GM18868 (cell line): ENCODE data around the gene IFNA5.

Source experiments
- ATAC-seq: cut with Tn5 transposase; IDR thresholded peaks from one replicate; pipeline ENCODE4 v1.9.1; 2021; ENCODE audit warnings: mild to moderate bottlenecking, moderate library complexity; ENCODE audit not compliant: unreplicated experiment

The IFNA5 gene

DNA sequence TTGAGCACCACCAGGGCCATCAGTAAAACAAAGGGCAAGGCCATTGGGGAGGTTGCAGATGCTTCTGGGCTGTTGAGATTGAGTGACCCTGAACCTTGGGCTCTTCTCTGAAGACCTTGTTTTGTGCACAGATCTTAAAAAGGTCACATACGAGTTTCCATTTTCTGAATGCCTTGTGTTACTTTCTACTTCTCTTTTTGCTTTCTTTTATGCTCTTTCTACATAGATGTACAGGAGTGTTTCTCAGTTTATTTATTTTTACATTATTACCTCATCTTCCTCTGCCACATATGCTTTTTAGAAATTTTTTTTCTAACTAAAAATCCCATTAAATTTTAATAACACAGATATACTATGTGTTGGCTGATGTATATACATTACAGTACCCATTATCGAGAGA, at the start of gene IFNA5:
Gene IFNA5 (minus strand): TSS at position 101 of the 400 bp plus-strand sequence. CDS start 57 bp downstream, at position 44.
- ATAC-seq, result no peak

DNA sequence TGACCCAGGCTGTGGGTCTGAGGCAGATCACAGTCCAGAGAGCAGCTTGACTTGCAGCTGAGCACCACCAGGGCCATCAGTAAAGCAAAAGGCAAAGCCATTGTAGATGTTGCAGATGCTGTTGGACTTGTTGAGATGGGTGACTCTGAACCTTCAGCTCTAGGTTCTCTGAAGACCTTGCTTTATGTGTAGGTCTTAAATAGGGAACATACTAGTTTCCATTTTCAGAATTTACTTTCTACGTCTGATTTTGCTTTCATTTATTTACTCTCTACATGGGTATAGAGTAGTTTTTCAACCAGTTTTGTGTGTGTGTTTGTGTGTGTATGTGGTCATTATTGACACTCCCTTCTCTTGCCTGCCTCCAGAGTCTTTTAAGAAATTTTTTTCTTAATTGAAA, 45.7 kb upstream of the IFNA5 start, which contains the start of gene IFNA6:
Gene IFNA6 (minus strand): TSS at position 101 of the 400 bp plus-strand sequence. CDS start 0 bp downstream, at position 101.
- peak; percentile 48 for ATAC-seq

DNA sequence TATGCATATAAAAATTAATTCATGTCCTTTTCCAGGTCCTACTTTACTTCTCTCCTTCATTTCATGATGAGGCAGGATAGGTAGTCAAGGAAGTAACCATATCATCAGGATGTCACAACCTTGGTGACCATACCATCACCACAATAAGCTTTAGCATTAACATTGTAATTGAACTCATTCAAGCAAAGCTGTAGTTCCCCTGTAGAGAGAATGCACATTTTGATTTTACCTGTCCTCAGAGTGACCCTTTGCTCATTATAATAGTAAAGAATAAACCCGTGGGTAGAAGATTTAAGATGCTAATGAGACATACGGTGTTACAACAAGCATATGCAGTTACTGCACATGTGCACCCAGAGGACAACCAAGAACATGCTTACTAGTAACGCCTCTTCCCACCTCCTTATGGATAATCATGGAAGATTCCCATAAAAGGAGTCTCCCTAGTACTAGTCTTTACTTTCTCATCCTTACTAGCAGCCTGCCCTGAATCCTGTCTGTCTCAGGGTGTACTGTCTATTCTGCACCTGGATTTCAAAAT, 43.4 kb upstream of the IFNA5 start:
- no peak for ATAC-seq

DNA sequence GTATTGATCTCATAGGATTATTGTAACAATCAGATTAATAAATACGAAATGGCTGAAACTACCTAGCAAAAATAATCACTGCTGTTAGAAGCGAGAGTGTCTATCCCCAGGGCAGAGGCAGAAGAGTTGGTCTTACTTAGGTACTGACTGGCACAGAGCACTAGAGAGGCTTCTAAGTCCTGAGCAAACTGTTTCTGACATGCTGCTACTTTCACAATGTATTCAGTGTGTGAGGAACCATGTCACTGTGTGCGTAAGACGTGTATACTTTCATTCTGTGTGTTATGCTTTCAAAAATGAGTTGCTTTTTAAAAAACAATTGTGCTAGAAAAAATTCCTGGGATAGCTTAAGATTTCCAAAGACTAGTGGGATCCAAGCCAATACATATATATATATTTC, 35.6 kb upstream of the IFNA5 start:
- peak; percentile 73 for ATAC-seq

DNA sequence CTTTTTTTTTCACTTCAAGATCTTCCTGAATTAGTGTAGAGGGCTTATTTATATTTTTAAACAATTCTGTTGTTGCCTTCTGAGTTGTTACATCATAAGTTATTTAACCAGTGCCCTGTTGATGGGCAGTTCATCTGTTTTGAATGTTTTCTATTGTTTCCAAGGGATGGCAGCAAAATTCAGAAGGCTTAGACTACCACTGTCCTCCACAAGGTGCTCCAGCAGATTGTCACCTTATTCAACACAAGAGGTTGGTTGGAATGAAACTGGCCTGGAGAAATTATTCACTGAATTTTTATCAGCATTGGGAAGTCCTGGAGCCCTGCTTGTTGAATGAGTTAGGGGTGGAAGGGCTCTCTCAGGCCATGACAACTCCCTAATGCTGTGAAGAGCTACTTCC, 31.3 kb upstream of the IFNA5 start:
- ATAC-seq, result peak; percentile 17

DNA sequence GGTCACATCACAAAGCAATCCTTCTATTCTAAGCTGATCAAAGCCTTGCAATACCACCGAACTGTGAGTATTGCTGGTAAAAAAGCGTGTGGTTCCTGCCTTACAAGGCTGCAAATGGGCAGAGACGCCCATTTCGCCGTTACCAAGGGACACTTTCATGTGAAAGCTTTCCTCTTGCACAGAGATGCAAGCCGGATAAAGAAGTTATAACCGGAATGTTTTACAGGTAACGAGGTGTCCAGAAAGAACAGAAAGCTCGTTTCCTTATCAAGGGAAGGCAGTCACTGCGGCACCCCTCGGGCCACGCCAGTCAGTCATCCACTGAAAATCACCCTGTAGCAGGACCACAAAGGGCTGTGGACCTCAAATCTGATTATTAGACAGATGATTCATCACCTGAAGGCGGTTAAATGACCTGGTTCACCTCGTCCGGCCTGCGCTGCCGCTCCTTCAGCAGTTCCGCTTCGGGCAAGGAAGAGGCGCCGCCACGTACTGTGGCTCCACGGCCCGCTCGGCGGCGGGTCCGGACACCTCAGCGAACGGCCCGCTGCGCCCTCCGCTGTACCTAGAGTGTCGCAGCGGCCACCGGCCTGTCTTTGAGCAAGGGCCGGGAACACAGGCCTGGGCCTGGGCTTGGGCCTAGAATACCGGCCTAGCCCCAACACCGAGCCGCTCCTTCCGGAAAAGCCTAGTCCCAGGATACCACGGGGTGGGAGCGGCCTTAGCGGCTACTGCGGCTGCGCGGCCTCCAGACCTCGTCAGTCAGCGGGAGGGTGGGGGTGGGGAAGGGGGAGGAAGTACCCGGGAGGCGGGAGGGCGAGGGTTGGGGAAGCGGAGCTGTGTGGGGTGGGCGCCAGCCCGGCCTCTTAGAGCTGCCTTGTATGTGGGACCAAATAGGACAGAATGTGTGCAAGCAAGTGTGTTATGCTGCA, 29.9 kb upstream of the IFNA5 start, which contains the start of gene KLHL9:
Gene KLHL9 (minus strand): TSS at position 704 of the 932 bp plus-strand sequence. CDS start 545 bp downstream, at position 159.
- peak; percentile 85 for ATAC-seq

DNA sequence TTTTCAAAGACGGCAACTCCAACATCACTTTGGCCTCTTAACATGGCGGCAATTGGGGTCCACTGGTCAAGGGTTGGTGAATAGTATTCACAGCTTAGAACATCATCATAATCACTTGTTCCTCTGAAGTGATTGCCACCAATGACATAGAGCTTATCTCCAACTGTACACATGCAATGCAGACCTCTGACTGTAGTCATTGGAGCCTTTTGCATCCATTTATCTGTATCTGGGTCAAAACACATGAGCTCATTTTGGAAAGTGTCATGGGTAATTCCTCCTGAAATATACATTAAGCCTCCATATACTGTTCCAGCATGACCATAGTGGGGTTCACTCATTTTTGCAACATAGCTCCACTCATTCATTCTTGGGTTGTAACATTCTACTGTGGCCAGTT, 28.1 kb upstream of the IFNA5 start:
- no peak for ATAC-seq

DNA sequence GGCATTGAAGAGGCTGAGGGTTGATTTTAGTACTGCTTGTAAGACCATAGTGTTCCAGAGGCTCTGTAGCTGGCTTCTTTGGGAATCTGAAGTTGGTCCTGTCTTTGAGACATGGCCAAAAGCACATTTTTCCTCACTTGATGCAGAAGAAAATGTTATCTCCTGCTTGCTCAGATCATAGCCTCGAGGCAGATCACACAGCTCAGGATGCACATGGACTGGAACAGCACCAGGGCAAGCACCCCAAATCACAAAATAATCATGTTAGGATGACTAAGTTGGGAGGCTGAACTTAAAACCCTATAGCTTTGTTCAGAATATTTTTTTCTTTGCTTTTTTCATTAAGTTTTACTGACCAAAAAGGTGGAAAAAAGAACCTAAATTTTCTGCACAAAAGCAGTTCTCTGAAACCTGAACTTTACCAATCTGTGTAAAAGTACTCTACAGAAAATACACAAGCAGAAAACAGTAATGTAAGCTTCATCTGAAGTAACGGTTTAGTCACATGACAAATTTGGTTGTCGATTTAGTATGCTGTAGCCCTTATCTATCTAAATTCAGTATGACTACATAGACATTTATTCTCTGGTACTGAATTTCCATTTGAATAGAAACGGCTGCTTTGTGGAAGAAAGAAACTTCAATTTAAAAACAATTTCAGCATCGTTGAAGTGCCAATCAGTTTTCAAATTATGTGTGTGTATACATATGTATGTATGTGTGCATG, 26.7 kb upstream of the IFNA5 start:
- no peak for ATAC-seq

DNA sequence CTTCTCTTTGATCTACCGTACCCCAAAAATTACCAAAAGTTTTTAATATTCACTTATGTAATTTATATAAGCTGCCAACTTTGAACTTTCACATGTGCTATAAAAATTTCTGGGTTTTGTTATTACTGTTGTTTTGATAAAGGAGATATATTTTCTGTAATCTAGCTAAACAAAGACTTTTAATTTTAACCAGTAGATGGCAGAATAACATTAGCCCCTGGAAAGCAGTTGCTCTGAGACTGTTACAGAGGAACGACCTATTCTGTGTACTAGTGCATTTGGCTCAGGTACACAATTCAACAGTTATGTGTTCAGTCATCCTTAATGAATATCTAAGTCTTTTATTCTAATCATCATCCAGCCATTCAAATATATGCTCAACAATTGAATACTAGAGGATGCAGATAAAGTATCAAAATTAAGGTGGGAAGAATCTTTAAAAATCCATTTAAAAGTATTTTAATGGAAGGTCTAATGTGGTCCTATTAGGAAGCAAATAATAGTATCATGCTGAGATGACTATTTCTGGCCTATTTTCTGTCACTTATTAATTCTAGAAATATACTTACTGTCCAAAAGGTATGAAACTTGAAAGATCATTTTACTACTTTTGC, 21.5 kb upstream of the IFNA5 start:
- peak; percentile 86 for ATAC-seq

DNA sequence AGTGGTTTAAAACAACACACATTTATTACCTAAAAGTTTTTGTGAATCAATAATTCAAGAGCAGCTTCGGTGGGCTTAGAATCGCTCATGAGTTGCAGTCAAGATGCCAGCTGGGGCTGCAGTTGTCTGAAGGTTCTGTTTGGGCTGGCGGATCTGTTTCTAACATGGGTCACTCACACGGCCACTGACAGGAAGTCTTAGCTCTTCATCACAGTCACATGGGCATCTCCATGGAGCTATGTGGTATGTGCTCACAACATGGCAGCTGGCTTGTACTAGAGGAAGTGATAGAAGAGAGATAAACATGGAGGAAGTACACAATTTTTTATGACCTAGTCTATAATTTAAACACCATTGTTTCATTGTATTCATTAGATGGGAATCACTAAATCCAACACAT, 18.9 kb upstream of the IFNA5 start:
- ATAC-seq, result no peak

DNA sequence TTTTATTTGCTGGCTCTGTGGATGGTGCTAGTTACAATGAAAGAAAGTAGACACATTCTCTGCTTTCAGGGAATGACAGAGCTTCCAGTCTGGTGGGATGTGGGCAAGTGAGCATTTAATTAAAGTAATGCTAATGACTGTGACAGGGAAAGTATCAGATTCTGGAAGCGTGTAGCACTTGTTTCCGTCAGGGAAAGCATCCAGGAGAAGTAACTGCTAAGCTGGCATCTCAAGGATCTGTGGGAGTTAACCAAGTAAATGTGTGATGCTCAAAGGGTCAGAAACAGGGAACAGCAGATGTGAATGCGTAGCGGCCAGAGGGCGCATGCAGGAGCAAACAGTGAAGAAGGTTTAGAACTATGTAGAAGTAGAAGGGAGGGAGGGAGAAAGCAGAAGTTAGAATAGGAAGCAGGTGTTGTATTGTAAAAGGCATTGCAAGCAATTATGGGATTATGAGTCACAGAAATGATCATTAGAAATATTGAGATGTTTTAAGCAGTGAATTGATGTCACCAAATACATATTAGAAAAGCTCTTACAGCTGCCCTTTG, 17.9 kb upstream of the IFNA5 start:
- no peak for ATAC-seq

DNA sequence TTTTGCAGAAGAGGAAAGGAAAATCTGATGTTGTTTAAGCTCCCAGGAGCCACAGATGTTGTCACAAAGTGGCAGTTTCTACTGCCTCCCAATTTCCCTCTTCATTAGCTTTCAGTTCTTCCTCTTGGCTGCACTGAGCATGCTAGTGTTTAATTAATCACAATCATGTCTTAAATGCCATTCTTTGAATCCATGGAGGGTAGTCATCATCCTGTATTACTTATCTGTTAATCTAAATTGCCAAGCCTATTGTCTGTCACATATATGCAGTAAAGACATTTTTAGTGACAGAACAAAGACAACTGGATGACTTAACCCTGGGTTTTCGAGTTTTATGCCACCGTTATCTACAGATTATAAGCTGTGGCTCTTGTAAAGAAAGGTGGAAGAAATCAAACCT, 15.4 kb upstream of the IFNA5 start:
- ATAC-seq, result no peak

DNA sequence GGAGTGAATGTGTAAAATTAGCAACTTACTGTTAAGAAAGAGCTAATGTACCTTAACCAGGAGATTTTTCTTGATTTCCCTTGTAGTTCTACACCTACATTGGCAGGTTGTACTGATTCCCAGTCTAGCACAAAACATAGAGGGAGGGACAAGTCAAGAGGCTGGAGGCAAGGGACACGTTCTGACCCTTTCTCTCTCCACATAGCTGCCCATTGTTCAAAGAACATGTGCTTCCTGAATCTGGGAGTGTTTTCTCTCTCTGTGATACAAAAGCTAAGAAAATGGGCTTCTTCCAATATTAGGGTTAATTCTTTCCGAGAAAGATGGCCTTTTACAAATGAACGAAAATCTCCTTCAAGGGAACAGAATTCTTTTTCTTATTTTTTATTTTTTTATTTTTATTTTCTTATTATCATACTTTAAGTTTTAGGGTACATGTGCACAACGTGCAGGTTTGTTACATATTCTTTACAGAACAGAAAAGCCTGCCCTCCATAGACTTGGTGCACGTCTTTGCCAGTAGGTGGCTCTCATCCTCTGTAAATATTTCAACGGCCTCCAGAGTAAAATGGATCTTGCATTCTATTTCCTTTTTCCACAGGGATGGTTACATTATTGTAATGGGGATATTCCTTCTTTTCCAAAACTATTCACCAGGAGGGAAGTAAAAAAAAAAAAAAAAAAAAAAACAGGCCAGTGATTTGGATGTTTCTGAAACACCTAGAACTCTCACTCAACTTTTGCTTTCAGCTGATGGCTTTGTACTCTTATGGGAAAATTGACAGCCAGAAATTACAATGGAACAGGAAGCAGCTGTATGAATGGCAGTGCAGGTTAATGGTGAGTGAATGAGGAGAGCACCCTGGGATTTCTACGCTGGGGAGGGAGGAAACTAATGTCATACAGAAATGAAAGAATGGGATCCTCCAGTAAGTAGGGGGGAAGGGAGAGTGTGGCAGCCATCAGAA, 13.1 kb upstream of the IFNA5 start:
- peak; percentile 80 for ATAC-seq

DNA sequence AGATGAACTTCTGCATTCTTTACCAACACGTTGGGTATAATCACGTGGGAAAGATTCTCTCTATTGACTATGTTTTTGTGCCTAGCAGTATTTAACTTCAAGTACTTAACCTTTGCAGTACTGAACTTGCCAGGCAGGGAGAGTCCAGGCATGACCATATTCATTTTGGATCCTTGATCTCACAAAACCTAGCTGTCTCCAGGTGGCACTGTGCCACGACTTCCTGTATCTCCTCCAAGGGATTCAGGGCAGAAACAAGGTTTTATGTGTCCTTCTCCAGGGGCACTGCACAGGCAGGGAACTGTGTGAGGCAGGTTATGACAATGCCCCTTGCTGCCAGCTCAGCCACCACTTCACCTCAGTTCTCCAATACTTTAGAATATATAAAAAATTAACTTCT, 11.7 kb upstream of the IFNA5 start:
- no peak for ATAC-seq

DNA sequence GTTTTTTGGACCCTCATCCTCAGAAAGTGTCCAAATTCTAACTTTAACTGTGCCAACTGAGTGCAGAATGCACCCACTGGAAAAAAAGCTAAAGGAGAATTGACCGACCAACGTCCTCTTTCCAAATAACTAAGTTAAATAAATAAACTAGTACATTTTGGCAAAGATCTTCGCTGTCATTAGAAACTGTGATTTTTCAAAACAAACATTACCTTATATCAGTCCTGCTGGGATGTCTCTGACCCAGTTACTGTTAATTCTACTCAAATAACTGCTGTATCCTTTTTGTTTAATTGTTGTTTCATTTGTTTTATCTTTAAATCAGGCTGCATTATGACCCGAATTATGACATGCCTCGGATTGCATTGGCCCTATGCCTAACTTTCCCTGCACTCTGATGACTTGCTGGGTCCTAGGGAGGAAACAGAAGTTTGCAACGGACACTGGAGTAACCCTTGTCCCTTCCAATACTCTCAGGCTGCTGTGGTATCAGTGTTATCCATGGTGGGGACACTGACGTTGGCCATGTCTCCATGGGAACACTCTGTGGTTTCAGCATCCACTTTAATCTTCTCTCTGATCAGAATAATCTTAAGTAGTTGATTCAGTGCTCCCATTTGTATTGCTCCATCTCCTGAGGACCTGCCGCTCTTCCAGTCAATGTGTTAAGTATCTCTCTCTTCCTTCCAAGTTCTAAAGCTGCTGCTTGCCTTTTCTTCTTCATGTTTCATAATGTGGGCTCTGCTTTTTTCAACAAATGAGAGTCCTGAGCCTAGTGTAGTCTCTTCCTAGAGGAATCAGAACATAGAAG, 11.1 kb upstream of the IFNA5 start:
- ATAC-seq, result no peak

DNA sequence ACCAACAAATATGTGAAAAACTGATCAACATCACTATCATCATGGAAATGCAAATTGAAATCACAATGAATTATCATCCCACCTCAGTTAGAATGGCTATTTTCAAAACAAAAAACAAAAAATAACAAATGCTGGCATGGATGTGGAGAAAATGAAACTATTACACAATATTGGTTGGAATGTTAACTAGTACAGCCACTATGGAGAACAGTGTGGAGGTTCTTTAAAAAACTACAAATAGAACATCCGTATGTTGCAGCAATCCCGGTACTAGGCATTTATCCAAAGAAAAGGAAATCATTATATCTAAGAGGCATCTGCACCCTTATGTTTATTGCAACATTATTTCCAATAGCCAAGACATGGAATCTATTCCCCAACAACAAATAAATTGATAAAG, 9.0 kb upstream of the IFNA5 start:
- ATAC-seq, result no peak

DNA sequence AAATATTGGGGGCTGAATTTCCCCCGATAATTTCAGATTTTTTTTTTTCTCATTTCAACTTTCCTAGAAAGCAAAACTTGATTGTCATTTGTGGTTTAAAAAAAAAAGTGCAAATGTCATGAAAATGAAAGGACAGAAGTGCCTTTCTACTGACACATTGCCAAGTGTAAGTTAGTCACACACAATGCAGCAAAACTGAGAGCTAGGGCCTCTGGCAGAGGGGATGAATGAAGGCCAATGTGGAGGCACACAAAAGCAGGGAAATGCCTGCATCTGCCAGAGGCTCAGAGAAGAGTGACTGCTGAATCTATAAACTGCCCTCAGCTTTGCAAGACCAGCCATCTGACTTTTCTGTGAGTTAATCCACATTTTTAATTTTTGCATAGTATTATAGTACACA, 6.8 kb upstream of the IFNA5 start:
- ATAC-seq, result peak; percentile 59

DNA sequence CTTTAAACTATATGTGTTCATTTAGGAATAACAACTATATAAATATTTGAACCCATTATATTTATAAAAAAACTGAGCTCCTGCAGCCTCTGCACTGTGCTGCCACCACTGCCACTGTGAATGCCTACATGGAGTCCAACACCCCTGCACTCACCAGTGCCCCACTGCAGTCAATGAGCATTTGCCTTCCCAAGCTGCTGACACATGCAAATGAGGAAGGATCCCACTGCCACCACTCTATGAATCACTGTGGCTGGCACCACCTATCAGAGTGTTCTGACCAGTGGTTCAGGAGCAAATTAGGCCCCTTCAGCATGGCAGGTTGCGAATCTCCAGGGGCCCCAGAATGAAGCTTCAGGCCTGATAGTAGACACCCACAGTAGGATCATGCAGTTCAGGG, 9.1 kb downstream of the IFNA5 start:
- no peak for ATAC-seq
